ENCODE data around the gene HLA-DRB5.
"Not testable (repeated sequence)": the region's sequence is repeated elsewhere in the genome, so short reads cannot be mapped to it uniquely, and the experiment has no call there.

The HLA-DRB5 gene

DNA sequence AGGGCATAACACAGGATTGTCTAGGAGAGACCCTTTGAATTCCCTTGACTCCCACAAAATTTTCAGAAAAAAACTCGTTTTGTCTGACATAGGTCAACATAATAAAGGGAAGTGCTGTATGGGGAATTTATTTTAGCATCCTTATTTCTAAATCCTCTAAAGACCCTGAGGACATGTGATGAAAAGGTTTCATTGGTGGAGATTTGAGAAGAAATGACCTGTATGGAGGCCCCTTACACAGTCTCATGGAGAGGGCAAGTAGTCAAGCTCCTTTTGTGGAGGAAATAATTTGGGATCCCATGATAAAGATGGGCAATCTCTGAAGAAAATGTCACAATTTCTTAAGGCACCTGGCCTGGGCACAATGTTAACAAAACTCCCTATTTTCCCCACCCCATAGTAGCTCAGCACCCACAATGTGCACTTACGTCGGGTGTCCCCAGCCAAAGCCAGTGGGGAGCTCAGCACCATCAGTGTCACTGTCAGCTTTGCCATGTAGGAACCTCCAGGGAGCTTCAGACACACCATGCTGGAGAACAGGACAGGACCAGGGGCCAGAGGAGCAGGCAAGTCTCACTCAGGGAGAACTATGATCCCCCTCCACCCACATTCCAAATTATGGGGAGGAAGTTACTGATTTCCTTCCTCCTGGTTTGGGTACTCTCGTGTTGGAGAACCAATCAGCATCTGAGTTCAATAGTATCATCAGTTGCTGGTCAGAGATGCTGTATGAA is at the start of gene HLA-DRB5:
TSS of gene HLA-DRB5 (minus strand) at position 591 of the 734 bp plus-strand sequence. CDS start at position 528, 63 bp downstream.
- in situ Hi-C loops (cut with MboI; ENCODE audit: low sequenced_read_pairs): no loop called here

DNA sequence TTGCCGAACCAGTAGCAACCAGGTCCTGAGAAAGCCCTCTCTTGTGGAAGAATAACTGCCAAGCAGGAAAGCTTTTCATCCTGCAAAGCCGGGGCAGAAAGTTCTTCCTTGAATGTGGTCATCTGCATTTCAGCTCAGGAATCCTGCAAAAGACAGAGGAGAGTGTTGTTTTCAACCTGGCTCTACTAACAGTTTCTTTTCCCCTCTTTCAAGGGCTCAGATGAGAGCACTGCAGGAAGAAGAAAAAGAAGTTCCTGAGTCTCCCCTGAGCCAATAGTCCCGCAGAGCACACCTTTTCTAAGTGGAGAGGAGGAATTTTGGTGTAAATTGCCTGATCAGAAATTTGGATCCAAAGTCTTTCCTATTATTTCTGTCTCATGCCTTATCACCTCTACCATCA is 48.9 kb upstream of the HLA-DRB5 start:
- in situ Hi-C loops (cut with MboI; ENCODE audit: low sequenced_read_pairs): loop anchor here (10.0 kb wide), 1 partner anchor 64 kb away; no protein-coding TSS in a partner anchor

DNA sequence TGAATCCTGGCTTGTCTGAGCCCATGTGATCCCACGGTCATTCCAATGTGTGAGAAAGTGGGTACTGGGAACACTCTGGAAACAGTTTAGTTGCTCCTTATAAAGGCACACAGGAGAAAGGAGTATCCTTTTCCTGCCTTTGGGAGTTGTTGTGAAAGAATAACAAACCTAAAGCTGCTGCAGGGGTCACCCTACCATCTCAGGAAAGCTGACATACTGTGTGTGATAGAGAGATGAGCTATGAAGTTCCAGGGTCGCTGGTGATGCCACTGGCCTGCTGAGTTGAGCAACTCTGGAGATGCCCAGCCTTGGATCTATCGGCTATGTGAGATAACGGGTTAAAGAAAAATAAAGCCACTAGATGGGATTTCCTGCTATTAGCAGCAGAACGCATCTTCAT is 47.4 kb upstream of the HLA-DRB5 start:
- in situ Hi-C loops (cut with MboI; ENCODE audit: low sequenced_read_pairs): loop anchor here (10.0 kb wide), 1 partner anchor 63 kb away; no protein-coding TSS in a partner anchor

DNA sequence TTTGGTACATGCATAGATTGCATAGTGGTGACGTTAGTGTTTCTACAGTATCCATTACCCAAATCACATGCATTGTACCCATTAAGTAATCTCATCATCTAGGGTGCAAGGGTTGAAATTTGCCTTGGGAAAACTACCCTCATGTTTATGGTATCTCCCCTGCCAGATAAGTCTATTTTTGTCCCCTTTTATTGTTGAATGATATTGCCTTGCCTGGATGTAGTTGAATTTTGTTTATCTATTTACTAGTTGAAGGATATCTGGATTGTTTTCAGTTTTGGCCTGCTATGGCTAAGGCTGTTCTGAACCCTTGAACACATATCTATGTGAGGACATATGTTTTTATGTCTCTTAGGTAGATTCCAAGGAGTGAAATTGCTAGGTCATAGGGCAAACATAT is 46.2 kb upstream of the HLA-DRB5 start:
- in situ Hi-C loops (cut with MboI; ENCODE audit: low sequenced_read_pairs): loop anchor here (10.0 kb wide), 1 partner anchor 61 kb away; no protein-coding TSS in a partner anchor

- in situ Hi-C loops (cut with MboI; ENCODE audit: low sequenced_read_pairs): loop anchor here (10.0 kb wide), 1 partner anchor 56 kb away; no protein-coding TSS in a partner anchor
Observed at GRCh38 chr6:32570363-32570905, 40.3 kb upstream of the HLA-DRB5 start.

GRCh38 chr6:32568561-32568960 is 38.5 kb upstream of the HLA-DRB5 start:
- in situ Hi-C loops (cut with MboI; ENCODE audit: low sequenced_read_pairs): no loop called here

GRCh38 chr6:32566957-32567356 is 36.9 kb upstream of the HLA-DRB5 start:
- in situ Hi-C loops (cut with MboI; ENCODE audit: low sequenced_read_pairs): no loop called here

DNA sequence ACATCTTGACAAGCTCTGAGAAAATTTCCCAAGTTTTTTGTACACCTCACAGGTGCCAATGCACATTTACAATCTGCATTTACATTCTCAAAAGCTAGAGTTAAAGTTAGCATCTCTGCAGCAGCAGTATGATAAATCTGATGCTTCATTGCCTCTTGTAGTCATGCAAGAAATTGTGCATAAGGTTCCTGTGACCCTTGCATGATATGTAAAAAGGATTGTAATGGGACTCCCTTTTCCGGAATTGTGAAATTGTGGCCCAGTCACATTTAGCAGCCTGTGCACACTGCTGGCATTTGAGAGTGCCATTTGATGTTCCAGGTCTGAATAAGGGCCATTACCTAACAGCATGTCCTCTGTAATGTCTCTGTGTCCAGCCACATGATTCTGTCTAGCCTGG is 35.4 kb upstream of the HLA-DRB5 start:
- in situ Hi-C loops (cut with MboI; ENCODE audit: low sequenced_read_pairs): no loop called here

DNA sequence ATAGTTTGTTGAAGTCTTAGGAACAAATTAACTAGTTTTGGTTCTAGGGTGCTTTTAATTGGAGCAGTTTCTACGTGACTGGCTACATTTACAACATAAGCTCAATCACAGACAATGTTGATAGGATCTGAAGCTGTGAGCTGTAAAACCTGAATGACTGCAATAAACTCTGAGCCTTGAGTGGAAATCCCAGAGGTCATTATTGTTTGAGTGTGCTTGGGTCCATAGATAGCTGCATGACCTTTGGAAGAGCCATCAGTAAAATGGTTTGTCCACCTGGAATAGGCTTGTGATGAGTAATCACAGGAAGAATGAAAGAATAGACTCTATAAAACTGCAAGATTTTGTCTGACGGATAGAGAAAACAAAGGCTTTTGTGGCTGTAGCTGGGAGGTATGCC is 32.9 kb upstream of the HLA-DRB5 start:
- in situ Hi-C loops (cut with MboI; ENCODE audit: low sequenced_read_pairs): no loop called here

GRCh38 chr6:32559747-32560146 is 29.7 kb upstream of the HLA-DRB5 start:
- in situ Hi-C loops (cut with MboI; ENCODE audit: low sequenced_read_pairs): no loop called here

DNA sequence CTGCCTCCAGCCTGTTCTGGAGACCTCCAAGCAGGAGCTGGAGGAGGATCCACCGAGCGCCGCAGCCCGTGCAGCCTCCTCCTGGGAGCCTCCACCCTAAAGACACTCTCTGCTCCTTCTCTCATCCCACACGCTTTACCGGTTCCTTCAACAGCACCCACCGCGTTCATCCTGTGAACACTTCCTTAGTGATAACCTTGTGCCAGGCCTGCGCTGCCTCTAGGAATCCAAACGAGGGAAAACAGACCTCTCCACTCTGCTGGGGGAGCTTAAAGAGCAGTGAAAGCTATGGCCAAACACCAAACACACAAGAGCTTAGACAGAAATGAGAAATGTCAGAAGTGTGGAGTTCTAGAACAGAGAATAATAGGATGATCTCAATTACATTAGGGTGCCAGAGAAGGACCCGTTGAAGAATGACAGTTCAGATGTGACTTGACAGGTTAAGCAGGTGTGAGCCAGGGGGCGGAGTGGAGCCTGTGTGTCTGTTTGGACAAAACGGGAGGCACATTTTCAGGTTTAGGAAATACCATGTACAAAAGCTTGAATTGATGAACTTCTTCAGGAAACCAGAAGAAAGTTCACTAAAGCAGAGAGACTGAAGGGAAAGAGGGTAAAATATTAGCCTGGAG is 28.5 kb upstream of the HLA-DRB5 start:
- in situ Hi-C loops (cut with MboI; ENCODE audit: low sequenced_read_pairs): no loop called here

GRCh38 chr6:32554116-32554965 is 24.3 kb upstream of the HLA-DRB5 start:
- in situ Hi-C loops (cut with MboI; ENCODE audit: low sequenced_read_pairs): no loop called here

DNA sequence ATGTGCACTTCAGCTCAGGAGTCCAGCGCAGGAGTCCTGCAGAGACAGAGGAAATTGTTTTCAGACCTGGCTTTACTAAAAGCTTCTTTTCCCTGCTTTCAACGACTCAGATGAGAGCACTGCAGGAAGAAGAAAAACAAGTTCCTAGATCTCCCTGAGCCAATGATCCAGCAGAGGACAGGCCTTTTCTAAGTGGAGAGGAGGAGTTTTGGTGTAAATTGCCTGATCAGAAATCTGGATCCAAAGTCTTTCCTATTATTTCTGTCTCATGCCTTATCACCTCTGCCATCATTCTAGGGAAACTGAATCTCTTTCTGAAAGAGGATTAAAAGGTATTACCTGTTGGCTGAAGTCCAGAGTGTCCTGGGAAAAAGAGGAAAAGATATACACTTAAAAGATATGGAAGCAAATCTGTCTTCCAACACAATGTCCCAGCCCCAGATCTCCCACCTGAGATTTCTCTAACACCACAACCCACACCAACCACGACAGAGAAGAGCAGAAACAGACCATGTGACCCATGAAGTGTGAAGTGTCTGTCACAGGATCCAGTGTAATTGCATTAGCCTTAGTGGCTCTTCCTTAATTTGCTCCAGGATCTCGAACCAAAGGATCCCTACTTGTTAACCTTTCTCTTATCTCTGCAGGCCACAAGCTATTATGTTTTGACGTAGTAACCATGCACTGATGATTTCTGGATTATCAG is 23.1 kb upstream of the HLA-DRB5 start:
- in situ Hi-C loops (cut with MboI; ENCODE audit: low sequenced_read_pairs): no loop called here

GRCh38 chr6:32551410-32551809 is 21.3 kb upstream of the HLA-DRB5 start:
- in situ Hi-C loops (cut with MboI; ENCODE audit: low sequenced_read_pairs): no loop called here

GRCh38 chr6:32539839-32540238 is 9.8 kb upstream of the HLA-DRB5 start:
- in situ Hi-C loops (cut with MboI; ENCODE audit: low sequenced_read_pairs): no loop called here

DNA sequence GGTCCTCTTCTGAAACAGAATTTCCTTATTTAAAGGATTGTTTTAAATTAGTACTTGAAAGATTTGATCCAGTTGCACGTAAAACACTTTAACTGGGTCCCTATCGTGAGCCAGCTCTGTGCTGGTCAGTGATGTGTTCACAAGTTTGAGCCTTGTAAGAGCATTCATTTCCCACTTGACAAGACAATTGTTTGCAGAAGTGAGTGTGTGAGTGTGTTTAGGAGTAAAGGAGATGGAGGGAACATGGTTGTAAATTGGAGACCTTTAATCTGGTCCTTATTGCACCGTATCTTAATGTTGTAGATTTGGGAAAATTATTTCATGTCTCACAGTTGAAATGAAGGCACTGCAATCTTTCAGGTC is 325 bp upstream of the HLA-DRB5 start:
- in situ Hi-C loops (cut with MboI; ENCODE audit: low sequenced_read_pairs): not testable (repeated sequence)

DNA sequence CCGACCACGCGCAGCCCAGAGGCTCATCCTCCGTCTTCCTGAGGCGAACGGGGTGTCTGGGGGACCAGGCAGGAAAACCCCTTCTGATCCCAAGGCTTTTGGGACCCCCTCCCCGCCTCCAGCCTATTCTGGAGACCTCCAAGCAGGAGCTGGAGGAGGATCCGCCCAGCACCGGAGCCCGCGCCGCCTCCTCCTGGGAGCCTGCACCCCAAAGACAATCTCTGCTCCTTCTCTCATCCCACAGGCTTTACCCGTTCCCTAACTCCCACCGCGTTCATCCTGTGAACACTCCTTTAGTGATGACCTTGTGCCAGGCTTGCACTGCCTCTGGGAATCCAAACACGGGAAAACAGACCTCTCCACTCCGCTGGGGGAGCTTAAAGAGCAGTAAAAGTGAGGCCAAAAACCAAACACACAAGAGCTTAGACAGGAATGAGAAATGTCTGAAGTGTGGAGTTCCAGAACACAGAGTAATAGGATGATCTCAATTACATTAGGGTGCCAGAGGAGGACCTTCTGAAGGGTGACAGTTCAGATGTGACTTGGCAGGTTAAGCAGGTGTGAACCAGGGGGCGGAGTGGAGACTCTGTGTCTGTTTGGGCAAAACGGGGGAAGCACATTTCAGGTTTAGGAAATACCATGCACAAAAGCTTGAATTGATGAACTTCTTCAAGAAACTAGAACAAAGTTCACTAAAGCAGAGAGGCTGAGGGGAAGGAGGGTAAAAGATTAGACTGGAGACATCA is 7.6 kb downstream of the HLA-DRB5 start:
- in situ Hi-C loops (cut with MboI; ENCODE audit: low sequenced_read_pairs): no loop called here

DNA sequence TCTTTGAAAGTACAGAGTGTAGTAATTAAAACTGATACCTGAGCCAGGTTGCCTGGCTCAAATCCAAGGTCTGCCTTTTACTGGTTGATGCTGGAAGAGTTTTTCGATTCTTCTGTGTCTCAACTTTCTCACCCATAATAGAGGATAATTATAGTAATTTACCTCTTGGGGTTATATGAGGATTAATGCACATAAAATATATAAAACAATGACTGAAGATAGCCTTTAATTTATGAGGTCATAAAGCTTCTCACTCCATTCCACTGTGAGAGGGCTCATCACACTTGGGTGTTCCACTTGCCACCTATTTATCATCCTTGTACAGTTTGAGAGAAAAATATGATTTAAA is 10.2 kb downstream of the HLA-DRB5 start:
- in situ Hi-C loops (cut with MboI; ENCODE audit: low sequenced_read_pairs): loop anchor here (10.0 kb wide), 1 partner anchor 55 kb away; no protein-coding TSS in a partner anchor

- in situ Hi-C loops (cut with MboI; ENCODE audit: low sequenced_read_pairs): loop anchor here (10.0 kb wide), 1 partner anchor 55 kb away; no protein-coding TSS in a partner anchor
Observed at GRCh38 chr6:32519118-32519909, 10.8 kb downstream of the HLA-DRB5 start.

Data from HL-60/S4 (cell line).